Measurements from ENCODE around the gene AAK1.
A peak's percentile ranks its signal among the peaks of the same experiment; 100 is the strongest.
"Not testable (repeated sequence)": the region's sequence is repeated elsewhere in the genome, so short reads cannot be mapped to it uniquely, and the experiment has no call there.

AAK1 gene

GRCh38 chr2:69659349-69659748 lies 15.8 kb upstream of the AAK1 start:
- DNase-seq = no peak

DNA sequence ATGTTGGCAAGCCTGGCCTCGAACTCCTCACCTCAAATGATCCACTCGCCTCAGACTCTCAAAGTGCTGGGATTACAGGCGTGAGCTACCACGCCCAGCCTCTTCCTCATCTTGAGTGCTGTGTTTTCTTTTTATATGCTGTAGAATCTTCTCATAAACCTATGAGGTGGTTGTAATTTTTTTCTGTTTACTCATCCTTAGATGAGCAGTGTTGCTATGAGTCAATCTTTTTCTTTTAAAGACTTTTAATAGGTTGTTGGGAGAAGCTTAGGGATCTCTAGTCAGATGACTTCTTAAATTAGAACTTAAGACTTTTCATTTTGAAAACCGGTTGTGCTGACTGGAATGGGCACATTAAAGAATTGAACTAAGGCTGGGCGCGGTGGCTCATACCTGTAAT lies 8.7 kb upstream of the AAK1 start:
- DNase-seq = no peak

DNA sequence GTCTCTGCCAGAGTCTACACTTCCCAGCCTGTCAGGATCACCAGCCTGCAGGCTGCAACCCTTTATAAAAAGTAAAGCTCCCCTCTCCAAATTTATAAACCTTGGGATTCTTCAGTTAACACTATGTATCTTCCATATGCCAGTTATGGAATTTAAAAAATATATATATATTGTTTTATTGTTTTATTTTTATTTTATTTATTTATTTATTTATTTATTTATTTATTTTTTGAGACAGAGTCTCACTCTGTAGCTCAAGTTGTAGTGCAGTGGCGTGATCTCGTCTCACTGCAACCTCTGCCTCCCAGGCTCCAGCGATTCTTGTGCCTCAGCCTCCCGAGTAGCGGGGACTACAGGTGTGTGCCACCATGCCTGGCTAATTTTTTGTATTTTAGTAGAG lies 3.7 kb upstream of the AAK1 start:
- not testable (repeated sequence) for DNase-seq

- DNase-seq = no peak
These were observed 3.2 kb upstream of the AAK1 start for GRCh38 chr2:69646714-69647113.

- no peak for DNase-seq
These were observed 2.4 kb upstream of the AAK1 start for GRCh38 chr2:69645921-69646320.

DNA sequence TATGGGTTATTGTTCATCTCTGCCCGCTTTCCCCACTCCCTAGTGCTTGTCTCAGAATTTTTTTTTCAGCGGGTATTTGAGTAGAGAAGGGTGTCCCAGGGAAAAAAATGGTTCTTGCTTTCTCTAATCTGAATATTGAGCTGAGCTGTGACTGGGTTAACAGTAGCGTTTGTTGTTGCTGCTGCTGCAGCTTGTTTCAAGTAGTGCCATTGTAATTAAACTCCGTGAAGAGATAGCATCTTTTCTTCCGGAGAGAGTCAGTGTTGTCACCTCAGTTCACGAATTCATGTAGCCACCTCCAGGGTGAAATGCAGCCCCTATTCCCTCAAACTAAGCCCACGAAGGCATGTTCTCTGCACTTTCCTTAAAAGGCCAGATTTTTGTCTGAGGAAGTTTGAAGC lies 1.5 kb upstream of the AAK1 start:
- no peak for DNase-seq

DNA sequence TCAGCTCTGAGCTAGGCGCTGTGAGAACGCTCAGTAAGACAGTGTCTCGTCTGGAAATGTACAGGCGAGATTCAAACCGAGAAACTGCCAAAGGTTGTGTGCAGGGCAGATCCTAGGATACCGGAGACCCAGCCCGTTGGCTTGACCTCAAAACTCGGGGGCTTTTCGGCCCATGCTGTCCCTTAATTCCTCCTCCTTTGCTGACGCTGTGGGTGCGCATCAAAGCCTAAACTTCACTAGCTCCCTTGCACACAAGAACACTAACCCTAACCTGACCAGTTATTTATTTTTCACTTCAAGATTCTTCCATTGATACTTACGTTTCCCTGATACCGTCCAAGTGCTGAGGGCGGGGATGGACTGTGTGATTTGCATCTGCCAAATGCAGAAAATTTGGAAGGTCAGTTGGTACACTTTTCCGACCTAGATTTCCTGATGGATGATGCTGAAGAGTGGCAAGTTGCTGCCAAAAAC lies 1.0 kb upstream of the AAK1 start:
- DNase-seq = no peak

DNA sequence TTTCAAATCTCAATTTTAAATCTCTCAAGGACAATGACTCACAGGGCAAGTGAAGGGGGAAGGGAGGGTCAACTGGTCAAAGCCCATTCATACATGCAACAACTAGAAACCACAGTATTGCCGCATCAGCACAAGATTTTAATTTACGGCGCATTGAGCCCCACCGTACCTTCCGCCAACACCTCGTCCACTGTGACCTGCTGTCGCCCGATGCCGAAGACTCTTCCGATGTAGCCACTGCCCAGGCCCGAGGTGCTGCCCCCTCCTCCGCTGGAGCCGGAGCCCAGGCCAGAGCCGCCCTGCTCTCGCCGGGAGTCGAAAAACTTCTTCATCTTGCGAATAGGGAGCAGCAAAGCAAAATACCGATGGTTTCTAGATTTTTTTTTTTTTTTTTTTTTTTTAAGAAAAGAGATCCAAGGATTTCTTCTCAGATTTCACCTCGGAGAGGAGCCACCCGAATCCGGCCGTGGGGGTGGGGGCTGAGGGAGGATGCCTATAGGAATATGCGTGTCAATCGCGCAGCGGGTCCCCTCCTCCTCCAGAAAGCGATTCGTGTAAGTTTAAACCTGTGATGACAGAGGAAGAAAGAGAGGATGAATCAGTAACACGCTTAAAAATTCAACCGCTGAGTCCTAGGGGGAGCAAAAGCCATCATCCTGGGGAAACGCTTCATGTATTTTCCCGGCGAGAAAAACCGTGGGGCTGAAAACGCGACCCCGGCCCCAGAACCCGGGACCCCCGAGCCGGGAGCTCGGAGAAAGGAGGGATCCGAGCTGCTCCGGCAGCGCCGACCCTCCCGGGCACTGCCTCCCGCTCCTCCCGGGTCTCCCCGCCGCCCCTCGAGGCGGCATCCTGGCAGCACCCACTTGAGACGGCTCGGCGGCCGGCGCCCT lies 584 bp downstream of the AAK1 start:
- DNase-seq = peak; percentile 1

DNA sequence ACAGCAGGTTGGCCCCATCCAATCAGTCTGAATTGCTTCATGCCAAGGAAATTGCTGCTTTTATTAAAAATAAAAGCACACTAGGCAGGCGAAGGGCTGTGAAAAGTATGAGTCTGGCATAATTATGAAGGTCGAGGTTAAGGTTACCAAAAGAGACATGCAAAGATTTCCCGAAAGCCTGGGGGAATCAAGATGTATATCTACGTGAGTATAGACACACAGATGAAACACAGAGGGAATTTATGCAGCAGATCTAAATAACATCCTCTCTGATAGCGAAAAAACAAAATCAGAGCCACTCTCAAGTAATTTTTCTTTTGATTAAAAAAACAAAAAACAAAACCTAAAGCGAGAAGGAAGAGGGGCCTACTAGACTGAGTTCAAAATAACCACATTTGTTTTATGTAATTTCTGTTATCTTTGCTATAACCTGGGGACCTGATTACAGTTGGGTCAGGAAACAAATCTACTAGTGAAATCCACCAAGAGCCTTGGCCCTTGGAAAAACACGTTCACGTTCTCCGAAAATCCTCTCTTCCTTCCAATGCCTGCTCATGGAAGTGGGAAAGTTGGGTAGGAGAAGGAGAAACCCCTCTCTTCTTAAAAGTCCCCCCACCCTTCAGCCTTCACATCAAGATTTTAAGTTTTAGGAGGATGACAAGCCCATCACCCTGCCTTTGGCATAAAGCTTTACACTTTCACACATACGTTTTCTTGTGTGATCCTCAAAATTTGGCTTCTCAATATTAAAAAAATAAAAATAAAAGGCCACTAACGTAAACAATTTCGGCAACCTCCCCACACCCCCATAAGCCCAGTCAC lies 1.4 kb downstream of the AAK1 start:
- DNase-seq = no peak

- no peak for DNase-seq
These were observed 2.1 kb downstream of the AAK1 start for GRCh38 chr2:69641471-69641870.

GRCh38 chr2:69639266-69639665 lies 4.3 kb downstream of the AAK1 start:
- DNase-seq = no peak

- DNase-seq = no peak
These were observed 4.9 kb downstream of the AAK1 start for GRCh38 chr2:69638630-69639029.

DNA sequence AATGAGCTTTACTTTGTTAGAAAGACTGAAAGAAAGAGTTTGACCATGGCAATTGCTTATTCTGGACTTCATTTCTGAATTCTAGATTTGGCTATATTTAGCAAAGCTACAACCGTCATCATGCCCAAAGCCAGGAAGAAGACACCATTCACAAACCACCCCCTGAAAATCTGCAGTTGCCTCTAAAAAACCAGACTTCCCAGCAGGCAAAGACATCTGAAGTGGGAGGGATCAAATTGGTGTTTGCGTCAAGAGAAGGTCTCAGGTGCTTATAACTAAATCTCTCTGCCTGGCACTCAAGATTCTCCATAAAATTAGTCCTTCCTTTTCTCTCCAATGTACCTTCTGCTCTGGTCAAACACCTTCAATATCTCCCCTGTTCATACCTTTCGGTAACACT lies 5.6 kb downstream of the AAK1 start:
- no peak for DNase-seq

DNA sequence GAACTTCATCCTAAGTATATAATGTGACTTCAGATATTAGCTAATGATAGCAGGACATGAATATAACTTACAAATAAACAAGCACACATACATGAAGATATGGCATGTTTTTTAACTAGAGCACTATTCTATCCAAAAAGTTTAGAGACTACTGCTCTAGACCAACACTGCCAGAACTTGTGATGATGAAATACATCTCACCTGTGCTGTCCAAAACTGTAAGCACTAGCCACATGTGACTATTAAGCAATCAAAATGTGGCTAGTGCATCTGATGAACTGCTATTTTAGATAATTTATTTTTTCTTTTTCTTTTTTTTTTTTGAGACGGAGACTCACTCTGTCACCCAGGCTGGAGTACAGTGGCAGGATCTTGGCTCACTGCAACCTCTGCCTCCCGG lies 7.1 kb downstream of the AAK1 start:
- no peak for DNase-seq

DNA sequence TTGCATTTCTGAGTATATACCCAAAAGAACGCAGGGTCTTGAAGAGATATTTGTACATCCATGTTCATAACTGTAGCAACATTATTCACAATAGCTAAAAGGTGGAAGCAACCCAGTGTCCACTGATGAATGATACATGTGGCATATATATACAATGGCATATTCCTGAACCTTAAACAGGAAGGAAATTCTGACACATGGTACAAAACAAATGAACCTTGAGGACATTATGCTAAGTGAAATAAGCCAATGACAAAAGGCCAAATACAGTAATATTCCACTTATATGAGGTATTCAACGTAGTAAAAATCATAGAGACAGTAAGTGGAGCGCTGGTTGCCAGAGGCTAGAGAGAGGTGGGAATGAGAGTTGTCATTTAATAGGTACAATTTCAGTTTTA lies 8.1 kb downstream of the AAK1 start:
- DNase-seq = no peak

GRCh38 chr2:69634196-69634821 lies 9.2 kb downstream of the AAK1 start:
- no peak for DNase-seq

DNA sequence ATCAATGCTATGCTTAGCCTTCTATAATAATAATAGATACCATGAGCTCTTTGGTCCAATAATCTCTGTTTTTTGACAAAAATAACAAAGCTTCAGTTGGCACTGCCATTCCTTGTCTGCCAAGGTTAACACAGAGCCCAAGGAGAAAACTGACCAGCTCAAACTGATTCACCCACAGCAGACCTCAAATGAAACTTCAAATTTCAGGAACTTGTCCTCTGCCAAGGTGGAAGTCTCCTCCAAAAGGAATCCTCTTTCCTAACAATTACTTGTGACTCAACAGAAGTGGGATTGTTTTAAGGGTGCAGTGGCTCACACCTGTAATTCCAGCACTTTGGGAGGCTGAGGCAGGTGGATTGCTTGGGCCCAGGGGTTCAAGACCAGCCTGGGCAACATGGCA lies 12.1 kb downstream of the AAK1 start:
- no peak for DNase-seq

DNA sequence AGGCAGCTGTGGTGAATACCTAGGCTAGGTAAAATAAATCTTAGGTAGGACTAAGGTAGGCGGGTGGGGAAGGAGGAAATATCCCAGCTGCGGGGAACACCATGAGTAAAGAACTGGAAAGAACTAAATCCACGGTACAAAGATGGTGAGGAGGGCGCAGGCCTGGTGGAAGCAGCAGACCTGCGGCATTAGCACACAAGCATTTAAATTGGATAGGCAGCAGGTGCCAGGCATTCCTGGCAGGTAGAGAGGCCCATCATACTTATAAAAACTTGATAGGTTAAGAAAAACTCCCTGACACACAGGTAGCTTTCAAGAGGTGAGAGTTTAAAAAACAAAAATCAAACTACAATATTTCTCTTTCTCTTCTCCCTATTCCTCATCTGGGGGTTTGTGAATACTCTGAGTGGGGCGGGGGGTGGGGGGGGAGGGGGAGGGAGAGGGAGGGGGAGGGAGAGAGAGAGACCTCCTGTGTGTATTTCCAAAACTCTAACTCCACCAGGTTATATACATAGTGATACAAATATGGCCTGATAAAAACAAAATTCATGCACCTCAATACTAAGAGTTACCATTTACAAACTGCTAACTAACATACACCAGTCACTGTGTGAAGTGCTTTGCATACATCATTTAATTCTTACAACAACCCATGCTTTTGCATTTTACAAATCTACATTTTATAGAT lies 13.5 kb downstream of the AAK1 start:
- DNase-seq = no peak

GRCh38 chr2:69628325-69629021 lies 15.1 kb downstream of the AAK1 start:
- DNase-seq = no peak

DNA sequence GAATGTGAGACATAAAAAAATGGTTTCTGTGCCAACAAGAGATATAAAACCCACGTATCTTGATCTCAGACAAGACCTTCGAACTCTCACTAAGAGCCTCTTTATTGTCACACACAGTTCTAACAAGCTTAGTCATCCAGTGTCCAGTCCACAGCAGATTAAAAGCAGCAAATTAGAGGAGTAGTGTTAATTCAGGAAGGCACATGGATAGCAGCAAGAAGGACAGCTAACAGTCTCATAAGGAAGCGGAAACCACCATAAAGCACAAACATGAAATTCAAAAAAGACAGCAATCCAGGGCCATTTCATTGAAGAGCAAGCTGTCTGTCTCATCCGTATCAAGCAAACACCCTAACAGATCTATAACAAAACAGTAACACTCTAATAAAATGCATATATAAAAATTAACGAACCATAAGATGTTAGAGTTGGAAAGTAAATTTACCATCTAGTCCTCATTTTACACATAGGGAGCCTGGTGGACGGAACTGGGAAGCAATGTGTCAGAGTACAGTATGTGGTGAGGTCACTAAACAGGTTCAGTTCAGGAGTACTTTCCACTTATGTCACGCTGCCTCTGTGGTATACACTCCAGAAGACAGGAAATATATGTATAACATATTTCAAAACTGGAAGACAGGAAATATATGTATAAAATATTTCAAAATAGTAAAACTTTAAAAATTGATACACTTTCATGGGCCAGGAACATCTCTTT lies 18.3 kb downstream of the AAK1 start:
- DNase-seq = no peak

GRCh38 chr2:69624611-69625010 lies 18.9 kb downstream of the AAK1 start:
- no peak for DNase-seq

- no peak for DNase-seq
These were observed 19.4 kb downstream of the AAK1 start for GRCh38 chr2:69624131-69624530.

Data from NCI-H524 treated with DMSO at 0.1 percent for 48 hours (cell line).